ENCODE data around the gene SLC35B3. TPM values are rescaled to one million over a fixed set of nuclear protein-coding genes. Genes with fewer than 3 reads are reported as not detected.

Gene SLC35B3
- total RNA-seq, 1 experiment from 2014 or later: 19.4 TPM

DNA sequence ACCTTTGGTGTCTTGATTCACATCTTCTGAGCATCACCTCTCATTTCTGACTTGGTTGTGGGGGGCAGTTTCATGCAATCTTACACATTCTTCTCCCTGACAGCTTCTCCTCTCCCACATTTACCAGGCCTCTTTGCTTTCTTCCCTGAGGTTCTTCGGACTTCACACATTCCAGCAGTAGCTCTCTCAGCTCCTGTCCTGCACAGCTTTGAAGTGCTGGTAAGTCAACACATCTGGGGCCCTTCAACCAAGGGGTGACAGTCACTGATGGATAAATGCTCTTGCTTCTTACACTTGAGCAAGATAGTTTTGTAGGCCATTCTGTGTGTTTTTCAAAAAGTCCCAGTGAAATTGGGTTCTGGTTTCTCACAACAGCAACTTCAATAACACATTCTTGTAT, 2.5 kb upstream of the SLC35B3 start:
- Histone ChIP-seq H3K36me3 (ENCODE audit: insufficient read depth, low read length, poor library complexity, severe bottlenecking) (no peaks in the 10 kb centered on the region), H3K9me3 (ENCODE audit: low read depth, low read length, poor library complexity, severe bottlenecking) (no peaks in the 10 kb centered on the region), H3K4me1 (ENCODE audit: insufficient read depth, low read length, poor library complexity, severe bottlenecking) (peaks cover 18% of the 10 kb centered on the region), H3K27ac (ENCODE audit: low read depth, low read length, poor library complexity, severe bottlenecking) (no peak overlapping the region), H3K27me3 (replicated peaks; ENCODE audit: insufficient read depth, low read depth, low read length, poor library complexity) (no peaks in the 10 kb centered on the region), H3K4me3 (ENCODE audit: low read depth, low read length, poor library complexity, severe bottlenecking) (no peak overlapping the region)
- DNase-seq (ENCODE audit: low spot score): no peak
- POLR2A ChIA-PET (ENCODE audit: low non-redundant PET): no interaction called here
- intact Hi-C loops (cut with micrococcal nuclease; ENCODE audit: unreplicated experiment): no loop called here
- no TSS peak for BruUV-seq (replicated peaks)
- TF ChIP-seq CTCF (conservative IDR thresholded peaks at IDR 0.05; ENCODE audit: low read depth, low read length): no peak
- no peak for TF ChIP-seq EZH2 (IDR thresholded peaks at IDR 0.05; ENCODE audit: borderline replicate concordance, low read depth, low read length, poor library complexity, severe bottlenecking)
- CTCF ChIA-PET: no interaction called here

DNA sequence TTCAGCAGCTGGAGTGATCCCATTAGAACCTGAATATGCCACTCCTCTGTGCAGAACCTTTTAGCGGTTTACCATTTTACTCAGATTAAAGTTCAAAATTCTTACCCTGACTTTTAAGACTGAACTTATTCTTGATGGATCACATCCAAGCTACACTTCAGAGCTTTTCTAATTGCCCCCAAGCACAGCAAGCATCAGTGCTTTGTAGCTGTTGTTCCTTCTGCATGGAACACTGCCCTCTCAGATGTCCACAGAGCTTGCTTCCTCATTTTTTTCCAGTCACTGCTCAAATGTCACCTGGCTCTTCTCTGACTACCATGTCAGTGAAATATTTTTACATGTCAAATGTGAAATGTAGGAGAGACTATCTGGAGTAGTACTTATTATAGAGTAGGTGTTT, 1.6 kb upstream of the SLC35B3 start:
- no peak for DNase-seq (ENCODE audit: low spot score)
- Histone ChIP-seq H3K36me3 (ENCODE audit: insufficient read depth, low read length, poor library complexity, severe bottlenecking) (no peaks in the 10 kb centered on the region), H3K4me1 (ENCODE audit: insufficient read depth, low read length, poor library complexity, severe bottlenecking) (peaks cover 18% of the 10 kb centered on the region), H3K27me3 (replicated peaks; ENCODE audit: insufficient read depth, low read depth, low read length, poor library complexity) (no peaks in the 10 kb centered on the region), H3K27ac (ENCODE audit: low read depth, low read length, poor library complexity, severe bottlenecking) (no peak overlapping the region), H3K4me3 (ENCODE audit: low read depth, low read length, poor library complexity, severe bottlenecking) (no peak overlapping the region), H3K9me3 (ENCODE audit: low read depth, low read length, poor library complexity, severe bottlenecking) (no peaks in the 10 kb centered on the region)
- intact Hi-C loops (cut with micrococcal nuclease; ENCODE audit: unreplicated experiment): no loop called here
- TF ChIP-seq CTCF (conservative IDR thresholded peaks at IDR 0.05; ENCODE audit: low read depth, low read length): no peak
- ChIA-PET CTCF (no interaction called here), POLR2A (ENCODE audit: low non-redundant PET) (no interaction called here)
- BruUV-seq (replicated peaks): no TSS peak

DNA sequence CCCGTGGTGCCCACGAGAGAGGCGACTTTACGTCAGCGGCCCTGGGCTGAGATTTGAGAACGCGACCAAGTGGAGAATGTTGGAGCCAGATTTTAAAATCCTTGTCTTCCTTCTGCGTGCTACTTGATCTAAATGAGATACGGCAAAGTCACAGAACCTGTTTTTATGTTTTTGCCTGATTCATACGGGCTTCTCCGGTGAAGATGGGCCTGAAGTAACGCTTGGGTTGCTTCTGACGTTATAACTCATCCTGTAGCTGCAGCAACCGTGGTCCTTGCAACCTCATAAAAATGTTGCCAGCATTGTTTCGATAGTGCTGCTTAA, 462 bp upstream of the SLC35B3 start:
- no peak for TF ChIP-seq CTCF (conservative IDR thresholded peaks at IDR 0.05; ENCODE audit: low read depth, low read length)
- no peak for TF ChIP-seq EZH2 (IDR thresholded peaks at IDR 0.05; ENCODE audit: borderline replicate concordance, low read depth, low read length, poor library complexity, severe bottlenecking)
- Histone ChIP-seq H3K27ac (ENCODE audit: low read depth, low read length, poor library complexity, severe bottlenecking) (peak overlapping the region; percentile 79), H3K27me3 (replicated peaks; ENCODE audit: insufficient read depth, low read depth, low read length, poor library complexity) (no peaks in the 10 kb centered on the region), H3K4me1 (ENCODE audit: insufficient read depth, low read length, poor library complexity, severe bottlenecking) (peaks cover 18% of the 10 kb centered on the region), H3K36me3 (ENCODE audit: insufficient read depth, low read length, poor library complexity, severe bottlenecking) (no peaks in the 10 kb centered on the region), H3K4me3 (ENCODE audit: low read depth, low read length, poor library complexity, severe bottlenecking) (peak overlapping the region; percentile 86), H3K9me3 (ENCODE audit: low read depth, low read length, poor library complexity, severe bottlenecking) (no peaks in the 10 kb centered on the region)
- BruUV-seq (replicated peaks): TSS peak; percentile 84
- intact Hi-C loops (cut with micrococcal nuclease; ENCODE audit: unreplicated experiment): no loop called here
- CTCF ChIA-PET: interaction anchor here (0.5 kb wide), 1 partner anchor 26 kb away, joined by 3 read pairs; no protein-coding TSS in a partner anchor
- POLR2A ChIA-PET (ENCODE audit: low non-redundant PET): no interaction called here
- no peak for DNase-seq (ENCODE audit: low spot score)

Measured in A673 (cell line).